SK-N-MC (cell line): Measurements from ENCODE around the gene ESR1.
A peak's percentile ranks its signal among the peaks of the same experiment; 100 is the strongest.

Experiments
- EZH2 ChIP-seq: fragments of 200-600 bp; sonication (generic); IDR thresholded peaks from one replicate; pipeline ENCODE4 v1.6.1; 2017; ENCODE audit warnings: antibody characterized with exemption
- POLR2AphosphoS5 ChIP-seq: IDR thresholded peaks from 2 replicates; pipeline ENCODE4 v1.6.1; 2012; ENCODE audit warnings: mild to moderate bottlenecking, low read depth, low read length, borderline replicate concordance

GRCh38 chr6:151808371-151809241 is 1.1 kb downstream of the ESR1 start:
- no peak for TF ChIP-seq POLR2AphosphoS5
- TF ChIP-seq EZH2, result peak; percentile 86
